Measurements from ENCODE around the gene SEBOX. TPM values are rescaled to one million over a fixed set of nuclear protein-coding genes. Genes with fewer than 3 reads are reported as not detected.

The SEBOX gene, protein sequence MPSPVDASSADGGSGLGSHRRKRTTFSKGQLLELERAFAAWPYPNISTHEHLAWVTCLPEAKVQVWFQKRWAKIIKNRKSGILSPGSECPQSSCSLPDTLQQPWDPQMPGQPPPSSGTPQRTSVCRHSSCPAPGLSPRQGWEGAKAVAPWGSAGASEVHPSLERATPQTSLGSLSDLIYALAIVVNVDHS
- polyA plus RNA-seq (2011; rRNA removed): not detected in 2 replicates
- not detected in 2 replicates for polyA plus RNA-seq (2012; cell fraction: cytosol; rRNA removed)
- not detected in 2 replicates for polyA plus RNA-seq (2012; cell fraction: nucleus; rRNA removed)
- polyA plus RNA-seq (2017; fragmentation: RNase III; extraction: RNeasy Plus Mini Kit Qiagen cat#74134 plus additional on column Dnase treatment): not detected in 3 replicates
- not detected in 2 replicates for polyA minus RNA-seq (2011; rRNA and poly(A)+ RNA removed)

DNA sequence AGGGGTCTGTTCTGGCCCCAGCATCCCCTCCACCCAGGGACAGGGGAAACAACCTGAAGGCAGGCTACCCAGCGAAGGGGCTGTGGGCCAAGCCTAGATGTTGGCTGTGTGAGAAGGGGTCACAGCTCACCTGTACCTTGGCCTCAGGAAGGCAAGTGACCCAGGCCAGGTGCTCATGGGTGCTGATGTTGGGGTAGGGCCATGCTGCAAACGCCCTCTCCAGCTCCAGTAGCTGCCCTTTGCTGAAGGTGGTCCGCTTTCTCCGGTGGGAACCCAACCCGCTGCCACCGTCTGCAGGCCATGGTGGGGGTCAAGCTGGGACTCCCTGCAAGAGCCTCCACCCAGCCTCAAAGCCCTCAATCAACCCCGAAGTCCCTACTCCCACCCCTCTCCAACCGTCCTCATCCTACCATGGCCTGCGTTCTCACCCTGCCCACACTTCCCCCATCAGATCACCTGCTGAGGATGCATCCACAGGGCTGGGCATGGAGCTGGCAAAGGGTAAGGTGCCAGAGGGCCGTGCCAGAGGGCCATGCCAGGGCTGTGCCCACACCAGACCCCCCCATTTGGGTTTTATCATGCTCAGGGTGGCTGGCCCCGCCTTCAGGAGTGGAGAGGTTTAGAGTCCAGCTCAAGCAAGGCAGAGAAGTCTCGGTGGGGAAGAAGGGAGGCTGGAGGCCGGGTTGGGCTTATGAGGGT lies at the start of gene SEBOX:
Gene SEBOX (minus strand): TSS at position 535 of the 699 bp plus-strand sequence. CDS start 48 bp downstream, at position 487.
- Histone ChIP-seq H3K27ac (no peak within 1 kb of the TSS), H3K9me3 (no peaks in the 10 kb centered on the region), H3K4me3 (no peak within 1 kb of the TSS), H3K4me1 (peaks cover 6% of the 10 kb centered on the region), H3K4me2 (no peak within 1 kb of the TSS)
- POLR2A ChIA-PET: interaction anchor here (1.5 kb wide), 1 partner anchor 28 kb away, joined by 3 read pairs; no protein-coding TSS in a partner anchor
- CTCF ChIA-PET: interaction anchor here (0.8 to 1.3 kb wide), 2 partner anchors 49 to 52 kb away, joined by 3 read pairs; no protein-coding TSS in a partner anchor
- 91% methylated on average over 12 of the region's 13 CpGs for WGBS (ENCODE audit: missing lambda C conversion rate)
- ATAC-seq: no peak
- TF ChIP-seq KDM5A (IDR thresholded peaks at IDR 0.05): no peak
- no peak for TF ChIP-seq FOSB (CRISPR knock-in tag; IDR thresholded peaks at IDR 0.05)
- no peak for TF ChIP-seq TP53 (CRISPR knock-in tag; IDR thresholded peaks at IDR 0.05)
- no peak for TF ChIP-seq FOXS1 (CRISPR knock-in tag; IDR thresholded peaks at IDR 0.05)
- TF ChIP-seq EHF (CRISPR knock-in tag; IDR thresholded peaks at IDR 0.05): no peak
- TF ChIP-seq MAFK (IDR thresholded peaks at IDR 0.05; ENCODE audit: partially characterized antibody): no peak
- TF ChIP-seq RARB (CRISPR knock-in tag; IDR thresholded peaks at IDR 0.05): no peak
- TF ChIP-seq, protein P1, sequence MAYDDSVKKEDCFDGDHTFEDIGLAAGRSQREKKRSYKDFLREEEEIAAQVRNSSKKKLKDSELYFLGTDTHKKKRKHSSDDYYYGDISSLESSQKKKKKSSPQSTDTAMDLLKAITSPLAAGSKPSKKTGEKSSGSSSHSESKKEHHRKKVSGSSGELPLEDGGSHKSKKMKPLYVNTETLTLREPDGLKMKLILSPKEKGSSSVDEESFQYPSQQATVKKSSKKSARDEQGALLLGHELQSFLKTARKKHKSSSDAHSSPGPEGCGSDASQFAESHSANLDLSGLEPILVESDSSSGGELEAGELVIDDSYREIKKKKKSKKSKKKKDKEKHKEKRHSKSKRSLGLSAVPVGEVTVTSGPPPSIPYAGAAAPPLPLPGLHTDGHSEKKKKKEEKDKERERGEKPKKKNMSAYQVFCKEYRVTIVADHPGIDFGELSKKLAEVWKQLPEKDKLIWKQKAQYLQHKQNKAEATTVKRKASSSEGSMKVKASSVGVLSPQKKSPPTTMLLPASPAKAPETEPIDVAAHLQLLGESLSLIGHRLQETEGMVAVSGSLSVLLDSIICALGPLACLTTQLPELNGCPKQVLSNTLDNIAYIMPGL (CRISPR knock-in tag; IDR thresholded peaks at IDR 0.05; ENCODE audit: borderline replicate concordance): no peak
- TF ChIP-seq KDM1A (IDR thresholded peaks at IDR 0.05; ENCODE audit: low read depth): no peak
- TF ChIP-seq ELK1 (IDR thresholded peaks at IDR 0.05; ENCODE audit: low read depth, low read length): no peak
- TF ChIP-seq TFCP2L1 (CRISPR knock-in tag; IDR thresholded peaks at IDR 0.05): no peak
- TF ChIP-seq ESRRA (IDR thresholded peaks at IDR 0.05; ENCODE audit: borderline replicate concordance, low read length): no peak
- no peak for TF ChIP-seq USF2 (IDR thresholded peaks at IDR 0.05)
- no peak for TF ChIP-seq RAD21 (conservative IDR thresholded peaks at IDR 0.05 in 1 of 2, IDR thresholded peaks at IDR 0.05 in 1 of 2)
- no peak for TF ChIP-seq REST (IDR thresholded peaks at IDR 0.05)
- no peak for TF ChIP-seq POLR2A (IDR thresholded peaks at IDR 0.05; ENCODE audit: low read length)
- no peak for TF ChIP-seq CEBPB (IDR thresholded peaks at IDR 0.05)
- TF ChIP-seq NR3C1 (IDR thresholded peaks at IDR 0.05): no peak
- no peak for TF ChIP-seq EP300 (IDR thresholded peaks at IDR 0.05)
- no peak for FAIRE-seq
- no peak for DNase-seq (ENCODE audit: low read depth in 1 of 2, low spot score in 1 of 2)

All from A549 (cell line).